Measurements from ENCODE around the gene VCL.
"Not testable (repeated sequence)": the region's sequence is repeated elsewhere in the genome, so short reads cannot be mapped to it uniquely, and the experiment has no call there.

VCL gene

GRCh38 chr10:73999703-74000102 lies 1.8 kb downstream of the VCL start:
- H3K4me3 ChIP-seq (ENCODE audit: low read depth, low read length): peak overlapping the region; percentile 97
- DNase-seq (ENCODE audit: low read depth): peak; percentile 20

GRCh38 chr10:74000244-74000643 lies 2.3 kb downstream of the VCL start:
- peak overlapping the region; percentile 97 for H3K4me3 ChIP-seq (ENCODE audit: low read depth, low read length)
- not testable (repeated sequence) for DNase-seq (ENCODE audit: low read depth)

GRCh38 chr10:74000892-74001669 lies 3.2 kb downstream of the VCL start:
- no peak overlapping the region for H3K4me3 ChIP-seq (ENCODE audit: low read depth, low read length)

GRCh38 chr10:74006269-74006668 lies 8.4 kb downstream of the VCL start:
- DNase-seq (ENCODE audit: low read depth): no peak
- no peak overlapping the region for H3K4me3 ChIP-seq (ENCODE audit: low read depth, low read length)

More at GRCh38 chr10:74000892-74001669, 3.2 kb downstream of the VCL start:
- DNase-seq (ENCODE audit: low read depth): no peak

GRCh38 chr10:74008212-74008731 lies 10.4 kb downstream of the VCL start:
- DNase-seq (ENCODE audit: low read depth): peak; percentile 39
- no peak overlapping the region for H3K4me3 ChIP-seq (ENCODE audit: low read depth, low read length)

GRCh38 chr10:74011017-74011416 lies 13.1 kb downstream of the VCL start:
- no peak for DNase-seq (ENCODE audit: low read depth)
- H3K4me3 ChIP-seq (ENCODE audit: low read depth, low read length): no peak overlapping the region

GRCh38 chr10:74011770-74012169 lies 13.9 kb downstream of the VCL start:
- H3K4me3 ChIP-seq (ENCODE audit: low read depth, low read length): no peak overlapping the region
- DNase-seq (ENCODE audit: low read depth): peak; percentile 76

- no peak overlapping the region for H3K4me3 ChIP-seq (ENCODE audit: low read depth, low read length)
Measured at GRCh38 chr10:74012480-74012879, 14.6 kb downstream of the VCL start.

GRCh38 chr10:74013004-74013403 lies 15.1 kb downstream of the VCL start:
- no peak for DNase-seq (ENCODE audit: low read depth)
- no peak overlapping the region for H3K4me3 ChIP-seq (ENCODE audit: low read depth, low read length)

More at GRCh38 chr10:74012480-74012879, 14.6 kb downstream of the VCL start:
- no peak for DNase-seq (ENCODE audit: low read depth)

- H3K4me3 ChIP-seq (ENCODE audit: low read depth, low read length); DNase-seq (ENCODE audit: low read depth): not testable (repeated sequence)
Measured at GRCh38 chr10:74014574-74014973, 16.7 kb downstream of the VCL start.

- H3K4me3 ChIP-seq (ENCODE audit: low read depth, low read length): no peak overlapping the region
- no peak for DNase-seq (ENCODE audit: low read depth)
Measured at GRCh38 chr10:74018241-74018640, 20.3 kb downstream of the VCL start.

- DNase-seq (ENCODE audit: low read depth): peak; percentile 71
- H3K4me3 ChIP-seq (ENCODE audit: low read depth, low read length): no peak overlapping the region
Measured at GRCh38 chr10:74021248-74022055, 23.5 kb downstream of the VCL start.

GRCh38 chr10:74022926-74023629 lies 25.2 kb downstream of the VCL start:
- H3K4me3 ChIP-seq (ENCODE audit: low read depth, low read length): no peak overlapping the region
- no peak for DNase-seq (ENCODE audit: low read depth)

GRCh38 chr10:74024600-74024999 lies 26.7 kb downstream of the VCL start:
- DNase-seq (ENCODE audit: low read depth): no peak
- H3K4me3 ChIP-seq (ENCODE audit: low read depth, low read length): no peak overlapping the region

GRCh38 chr10:74025380-74025978 lies 27.6 kb downstream of the VCL start:
- DNase-seq (ENCODE audit: low read depth): no peak
- H3K4me3 ChIP-seq (ENCODE audit: low read depth, low read length): no peak overlapping the region

- H3K4me3 ChIP-seq (ENCODE audit: low read depth, low read length): no peak overlapping the region
- no peak for DNase-seq (ENCODE audit: low read depth)
Measured at GRCh38 chr10:74026428-74027015, 28.6 kb downstream of the VCL start.

- no peak overlapping the region for H3K4me3 ChIP-seq (ENCODE audit: low read depth, low read length)
- no peak for DNase-seq (ENCODE audit: low read depth)
Measured at GRCh38 chr10:74027702-74028101, 29.8 kb downstream of the VCL start.

- no peak for DNase-seq (ENCODE audit: low read depth)
- H3K4me3 ChIP-seq (ENCODE audit: low read depth, low read length): no peak overlapping the region
Measured at GRCh38 chr10:74029943-74030342, 32.0 kb downstream of the VCL start.

- H3K4me3 ChIP-seq (ENCODE audit: low read depth, low read length); DNase-seq (ENCODE audit: low read depth): not testable (repeated sequence)
Measured at GRCh38 chr10:74032208-74032607, 34.3 kb downstream of the VCL start.
